Left cardiac atrium (tissue), 4 donors: Measurements from ENCODE around the gene PROCA1. TPM values are rescaled to one million over a fixed set of nuclear protein-coding genes. Genes with fewer than 3 reads are reported as not detected.
"Not testable (repeated sequence)": the region's sequence is repeated elsewhere in the genome, so short reads cannot be mapped to it uniquely, and the experiment has no call there.

Experiments used
- ATAC-seq, 2 donors: fragments of 200-7000 bp; cut with Tn5 transposase; one replicate each; pipeline ENCODE4 v1.9.1; 2020; ENCODE audit warnings: mild to moderate bottlenecking in 2 of 2, moderate library complexity in 2 of 2
- DNase-seq: peaks from one replicate; pipeline ENCODE4 v3.0.0-alpha.2; 2020
- intact Hi-C, 2 donors: fragments of 100-400 bp; cut with DNase I; formaldehyde crosslinking; loops; one replicate each; pipeline versions ENCODE4 v1.14.1 to v1.15.1; 2022 to 2023
- total RNA-seq, 2 donors: library from RNA; stranded (reverse); fragmentation: NEBNext Ultra II Directional; extraction: Animal tissue kit (Norgen Biotek cat#: 25700); gene quantifications; one replicate each; pipeline ENCODE4 v1.2.1, GENCODE V29; 2021
- donor health status: DM: no; HTN: yes; CAD: no.
- donor health status: DM: no; HTN: yes; CAD: no; lungs with severe emphysema.
- donor health status: DM: yes; HTN: yes; CAD: no.
- donor health status: Dilated cardiomyopathy.

PROCA1 gene
- total RNA-seq, 2 donors from 2014 or later = 0.97 to 1.6 TPM

- ATAC-seq (no peak), DNase-seq (no peak)
- intact Hi-C loops = loop anchor here in 1 of 2 donors (5.0 kb wide), 1 partner anchor 217 kb away; no protein-coding TSS in a partner anchor
Measured at GRCh38 chr17:28729950-28730330, 18.3 kb upstream of the PROCA1 start.

DNA sequence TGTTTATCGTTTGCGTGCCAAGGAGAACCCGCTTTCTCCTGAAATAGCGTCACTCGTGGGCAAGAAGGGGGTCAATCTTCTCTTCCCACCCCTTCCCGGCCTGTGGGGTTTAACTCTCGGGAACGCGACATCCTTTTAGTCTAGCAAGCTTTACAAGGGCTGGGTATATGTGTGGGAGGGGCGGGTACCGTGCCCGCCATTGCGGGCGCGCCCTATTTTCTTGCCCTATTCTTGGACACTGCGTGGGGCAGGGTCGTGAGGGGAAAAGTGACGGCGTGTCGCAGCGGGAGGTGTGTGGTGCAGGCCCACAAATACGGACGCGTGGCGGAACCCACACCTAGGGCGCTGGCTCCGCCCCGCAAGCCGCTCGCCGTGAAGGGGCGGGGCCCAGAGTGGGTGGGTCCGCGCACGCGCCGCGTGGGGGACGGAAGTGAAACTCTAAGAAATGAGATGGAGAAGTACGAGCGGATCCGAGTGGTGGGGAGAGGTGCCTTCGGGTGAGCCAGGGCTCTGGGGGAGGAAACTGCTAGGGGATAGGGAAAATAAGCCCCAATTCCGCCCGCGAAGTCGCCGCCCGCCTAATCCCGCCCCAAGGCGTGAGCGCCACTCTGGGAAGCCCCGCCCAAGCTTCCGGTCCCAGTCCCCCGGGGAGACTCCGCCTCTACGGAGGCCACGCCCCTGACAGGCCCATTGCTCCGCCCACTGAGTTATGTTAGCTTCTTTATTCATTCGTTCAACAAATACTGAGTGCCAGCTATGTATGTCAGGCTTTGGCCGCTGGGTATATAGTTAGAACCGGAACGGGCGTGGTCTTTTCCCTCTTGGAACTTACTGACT, 16.9 kb upstream of the PROCA1 start, which contains the start of gene NEK8:
Gene NEK8, plus strand, starts transcription at position 425 of the 837 bp plus-strand sequence. Its CDS starts 26 bp downstream, at position 451.
- peak; percentile 75 to 80 for ATAC-seq
- DNase-seq = peak; percentile 95
- intact Hi-C loops = loop anchor here in 1 of 2 donors (5.0 kb wide), 1 partner anchor 219 kb away; no protein-coding TSS in a partner anchor

DNA sequence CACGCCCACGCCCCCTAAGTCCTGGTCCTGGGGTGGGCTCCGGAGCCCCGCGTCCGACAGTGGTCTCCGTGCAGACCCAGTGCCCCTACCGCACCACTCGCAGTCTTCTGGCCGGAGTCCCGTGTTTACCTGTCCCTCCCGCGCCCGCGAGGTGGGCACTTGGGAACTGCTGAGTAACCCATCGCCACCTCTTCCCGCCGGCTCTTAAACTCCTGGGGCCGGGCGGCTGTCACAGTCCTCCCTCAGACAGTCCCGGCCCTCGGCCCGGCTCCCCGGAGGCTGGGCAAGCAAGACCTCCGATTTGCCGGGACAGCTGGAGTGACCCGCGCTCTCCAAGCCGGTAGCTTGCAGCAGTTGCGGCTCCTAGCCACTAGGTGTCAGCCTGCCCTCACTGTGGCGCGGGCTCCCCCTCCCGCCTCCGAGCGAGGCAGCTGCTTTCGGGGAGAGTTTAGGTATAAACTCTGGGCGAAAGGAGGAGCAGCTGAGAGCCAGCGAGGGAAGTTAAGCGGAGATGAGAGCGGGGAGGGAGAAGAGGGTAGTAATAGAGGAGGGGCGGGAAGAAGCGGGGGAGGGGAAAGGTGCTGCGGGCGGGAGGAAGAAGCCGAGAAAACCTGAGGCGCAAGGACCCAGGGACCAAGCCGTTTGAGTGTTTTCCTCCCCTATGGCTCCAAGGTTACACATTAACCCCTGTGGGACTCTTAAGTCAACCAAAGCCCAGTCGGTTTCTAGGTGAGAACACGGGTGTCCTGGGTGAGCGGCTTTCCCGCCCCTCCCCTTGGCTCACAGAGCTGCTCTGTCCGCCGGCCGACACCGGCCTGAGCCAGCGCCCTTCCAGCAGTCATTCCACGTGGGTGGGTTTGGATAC, 15.2 kb upstream of the PROCA1 start:
- DNase-seq (peak; percentile 93), ATAC-seq (peak; percentile 73 to 75)
- intact Hi-C loops = loop anchor here in 1 of 2 donors (2.0 to 5.0 kb wide), 2 partner anchors 22 to 220 kb away; no protein-coding TSS in a partner anchor

- ATAC-seq (peak; percentile 51 to 59), DNase-seq (peak; percentile 79)
Measured at GRCh38 chr17:28726226-28726626, 14.5 kb upstream of the PROCA1 start, which contains the start of gene TLCD1. TSS of gene TLCD1 (minus strand) at chr17:28726233. CDS start at chr17:28726097, 136 bp downstream.

GRCh38 chr17:28725660-28726225, 14.1 kb upstream of the PROCA1 start:
- intact Hi-C loops = loop anchor here in 1 of 2 donors (2.0 to 5.0 kb wide), 2 partner anchors 23 to 222 kb away; no protein-coding TSS in a partner anchor
- peak; percentile 76 for DNase-seq

More at GRCh38 chr17:28726226-28726626, 14.5 kb upstream of the PROCA1 start, which contains the start of gene TLCD1:
- intact Hi-C loops = loop anchor here in 1 of 2 donors (2.0 to 5.0 kb wide), 2 partner anchors 23 to 221 kb away; no protein-coding TSS in a partner anchor

DNA sequence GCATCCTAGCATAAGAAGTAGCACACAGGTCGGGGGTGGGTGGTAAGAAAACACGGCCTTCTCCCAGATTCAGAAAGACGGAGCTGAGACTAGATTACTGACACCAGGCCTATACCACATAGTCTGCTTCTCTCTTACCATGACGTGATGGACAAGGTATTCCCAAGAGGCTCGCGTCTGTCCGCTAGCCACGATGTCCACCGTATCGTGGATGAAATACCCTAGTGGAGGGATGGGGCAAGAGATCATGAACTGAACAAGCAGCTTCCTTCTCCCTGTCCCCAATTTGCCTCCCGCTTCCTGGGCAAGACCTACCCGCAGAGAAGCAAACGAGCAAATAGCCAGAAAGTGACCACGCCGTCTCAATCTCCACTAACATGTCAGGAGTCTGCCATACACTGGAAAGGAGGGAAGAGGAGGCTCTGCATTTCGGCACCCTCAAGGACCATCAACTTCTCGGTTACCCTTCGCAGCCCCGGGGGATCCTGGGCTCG, 13.5 kb upstream of the PROCA1 start:
- intact Hi-C loops = loop anchor here in 1 of 2 donors (5.0 kb wide), 1 partner anchor 222 kb away; no protein-coding TSS in a partner anchor
- ATAC-seq (no peak), DNase-seq (no peak)

More at GRCh38 chr17:28725660-28726225, 14.1 kb upstream of the PROCA1 start:
- peak in 1 of 2 donors; percentile 0 for ATAC-seq

DNA sequence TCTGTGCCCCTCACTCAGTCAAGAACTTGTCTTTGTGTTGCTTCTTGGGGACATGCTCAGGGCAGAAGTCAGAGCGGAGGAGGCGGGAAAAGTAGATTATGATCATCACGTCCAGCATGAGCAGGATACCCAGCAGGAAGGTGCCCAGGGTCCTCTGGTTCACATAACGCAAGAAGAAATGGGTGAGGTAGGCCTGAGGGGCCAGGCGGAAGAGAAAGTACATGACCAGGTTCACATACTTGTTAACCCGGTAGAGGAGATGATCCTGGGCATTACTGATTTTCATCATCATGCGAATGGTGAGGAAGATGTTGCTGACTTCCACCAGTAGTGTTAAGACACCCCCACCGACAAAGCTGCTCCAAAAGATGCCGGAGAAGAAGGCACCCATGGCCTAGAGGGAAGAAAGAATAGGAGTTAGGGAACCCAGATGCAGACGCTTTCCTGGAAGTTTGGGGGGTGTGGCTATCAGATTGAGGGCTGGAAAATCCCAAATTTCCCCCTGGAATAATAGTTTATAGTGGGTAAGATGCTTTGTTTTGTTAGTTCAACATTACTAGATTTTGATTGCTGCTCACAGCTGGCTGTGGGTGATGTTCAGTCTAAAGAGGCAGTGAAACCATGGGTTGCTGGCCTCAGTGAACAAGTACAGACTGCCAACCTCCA, 12.9 kb upstream of the PROCA1 start:
- ATAC-seq (no peak), DNase-seq (no peak)
- intact Hi-C loops = loop anchor here in 1 of 2 donors (5.0 kb wide), 1 partner anchor 223 kb away; no protein-coding TSS in a partner anchor

GRCh38 chr17:28723836-28724499, 12.3 kb upstream of the PROCA1 start:
- DNase-seq, ATAC-seq, intact Hi-C loops: not testable (repeated sequence)

DNA sequence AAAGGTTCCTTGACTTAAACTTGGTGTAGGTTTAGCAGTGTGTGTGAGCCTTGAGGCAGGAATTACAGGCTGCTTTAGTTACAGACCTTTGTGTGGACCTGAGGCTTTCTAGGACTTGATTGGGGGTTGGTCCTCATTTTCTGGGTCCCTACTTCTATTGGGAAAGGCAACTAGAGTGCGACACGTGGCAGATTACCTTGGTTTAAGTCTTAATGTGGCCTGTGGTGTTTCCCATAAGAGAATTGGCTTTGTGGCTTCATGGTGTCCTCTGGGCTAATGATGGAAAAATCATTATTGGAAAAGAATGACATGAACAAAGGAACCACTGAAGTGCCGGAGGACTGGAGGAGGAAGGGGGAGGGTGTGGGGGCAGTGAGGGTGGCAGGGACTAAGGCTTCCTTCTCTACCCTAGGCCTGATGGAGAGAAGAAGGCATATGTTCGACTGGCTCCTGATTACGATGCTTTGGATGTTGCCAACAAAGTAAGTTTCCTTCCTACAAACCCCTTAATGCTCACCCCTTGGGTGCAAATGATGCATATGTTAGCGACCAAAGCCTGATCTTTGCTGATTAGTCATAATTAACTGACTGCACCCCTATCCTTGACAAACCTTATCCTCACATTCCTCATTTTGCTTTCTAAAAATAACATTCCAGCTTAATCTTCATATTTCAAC, 11.6 kb upstream of the PROCA1 start:
- intact Hi-C loops = no loop called here
- DNase-seq = no peak

DNA sequence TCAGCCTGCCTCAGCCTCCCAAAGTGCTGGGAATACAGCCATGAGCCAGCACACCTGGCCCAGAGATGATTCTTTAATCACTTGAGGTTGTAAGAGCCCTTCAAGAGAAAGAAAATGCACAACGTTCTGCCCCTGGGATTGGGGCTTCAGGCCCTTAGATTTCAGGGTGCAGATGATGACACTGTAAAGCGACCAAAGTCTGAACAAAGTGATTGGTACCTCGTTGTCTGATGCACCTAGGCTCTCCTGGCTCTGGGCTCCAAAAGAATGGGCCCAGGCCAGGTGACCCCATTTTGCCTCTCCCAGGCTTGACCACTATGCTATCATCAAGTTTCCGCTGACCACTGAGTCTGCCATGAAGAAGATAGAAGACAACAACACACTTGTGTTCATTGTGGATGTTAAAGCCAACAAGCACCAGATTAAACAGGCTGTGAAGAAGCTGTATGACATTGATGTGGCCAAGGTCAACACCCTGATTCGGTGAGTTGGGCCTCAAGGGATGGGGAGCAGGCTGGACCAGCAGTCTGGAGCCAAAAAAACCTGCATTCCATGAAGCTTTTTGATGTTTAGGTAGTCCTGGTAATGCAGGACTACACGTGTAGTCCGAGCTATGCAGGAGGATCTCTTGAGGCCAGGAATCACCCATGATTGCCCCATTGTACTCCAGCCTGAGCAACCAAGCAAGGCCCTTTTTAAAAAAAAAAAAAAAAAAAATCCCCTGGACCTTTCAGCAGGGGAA, 10.9 kb upstream of the PROCA1 start:
- DNase-seq (no peak), ATAC-seq (no peak)
- intact Hi-C loops = no loop called here

More for the DNA sequence above, 11.6 kb upstream of the PROCA1 start:
- no peak for ATAC-seq

- intact Hi-C loops, DNase-seq, ATAC-seq: not testable (repeated sequence)
Measured at GRCh38 chr17:28720997-28721329, 9.3 kb upstream of the PROCA1 start.

DNA sequence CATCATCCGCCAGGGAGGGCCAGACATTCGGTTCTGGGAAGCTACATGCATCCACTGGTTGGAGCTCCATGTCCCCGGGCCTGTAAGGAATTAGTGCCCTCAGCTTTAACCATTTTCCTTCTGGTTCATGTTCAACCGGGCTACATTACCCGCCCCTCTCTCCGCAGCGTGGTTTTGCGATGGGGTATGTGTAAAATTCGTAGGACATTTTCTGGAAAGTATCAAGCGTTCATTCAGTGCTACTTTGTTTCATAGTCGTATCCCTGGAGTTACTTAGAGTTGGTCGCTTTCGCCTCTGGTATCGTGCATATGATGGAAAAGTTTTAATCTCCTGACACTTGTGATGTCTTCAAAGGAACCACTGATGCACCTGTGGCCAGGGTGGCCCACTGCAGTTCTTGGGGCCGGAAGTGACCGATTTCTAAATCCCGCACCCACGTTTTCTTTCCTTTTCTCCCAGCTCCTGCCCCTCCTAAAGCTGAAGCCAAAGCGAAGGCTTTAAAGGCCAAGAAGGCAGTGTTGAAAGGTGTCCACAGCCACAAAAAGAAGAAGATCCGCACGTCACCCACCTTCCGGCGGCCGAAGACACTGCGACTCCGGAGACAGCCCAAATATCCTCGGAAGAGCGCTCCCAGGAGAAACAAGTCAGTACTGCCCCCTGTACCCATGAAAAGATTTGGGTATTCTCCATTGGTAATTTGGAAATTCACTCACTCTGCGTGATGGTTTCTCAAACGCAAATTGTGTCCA, 8.7 kb upstream of the PROCA1 start:
- intact Hi-C loops = no loop called here
- DNase-seq (no peak), ATAC-seq (no peak)

DNA sequence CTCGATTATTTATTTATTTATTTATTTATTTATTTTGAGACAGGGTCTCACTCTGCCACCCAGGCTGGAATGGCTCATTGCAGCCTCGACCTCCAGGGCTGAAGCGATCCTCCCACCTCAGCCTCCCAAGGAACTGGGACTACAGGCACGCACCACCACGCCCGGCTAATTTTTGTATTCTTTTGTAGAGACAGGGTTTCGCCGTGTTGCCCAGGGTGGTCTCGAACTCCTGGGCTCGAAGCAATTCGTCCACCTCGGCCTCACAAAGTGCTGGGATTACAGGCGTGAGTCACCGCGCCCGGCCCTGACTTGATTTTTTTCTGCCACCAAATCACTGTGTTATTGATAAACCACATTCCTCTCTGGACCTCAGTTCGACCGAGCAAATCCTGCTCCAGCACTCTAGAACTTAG, 7.3 kb upstream of the PROCA1 start:
- intact Hi-C loops = no loop called here
- ATAC-seq (no peak), DNase-seq (no peak)

- intact Hi-C loops = no loop called here
- ATAC-seq = no peak
- no peak for DNase-seq
Measured at GRCh38 chr17:28718333-28719020, 6.8 kb upstream of the PROCA1 start.
